Measurements from ENCODE around the gene CRYGC. TPM values are rescaled to one million over a fixed set of nuclear protein-coding genes. Genes with fewer than 3 reads are reported as not detected.

Gene CRYGC
- total RNA-seq, 1 donor from 2014 or later, result not detected

- no peak overlapping the region for H3K27ac ChIP-seq
- TF ChIP-seq CTCF (IDR thresholded peaks at IDR 0.05), result no peak
- ATAC-seq, result peak; percentile 13
- H3K4me3 ChIP-seq, result no peak overlapping the region
- no peaks in the 10 kb centered on the region for H3K36me3 ChIP-seq
- DNase-seq, result no peak
- H3K4me1 ChIP-seq, result no peaks in the 10 kb centered on the region
- intact Hi-C loops (cut with DNase I), result no loop called here
- no peaks in the 10 kb centered on the region for H3K9me3 ChIP-seq
- H3K27me3 ChIP-seq, result no peaks in the 10 kb centered on the region
Measured at GRCh38 chr2:208135794-208136715, 6.4 kb upstream of the CRYGC start.

- TF ChIP-seq CTCF (IDR thresholded peaks at IDR 0.05), result no peak
- DNase-seq, result no peak
- Histone ChIP-seq H3K36me3 (no peaks in the 10 kb centered on the region), H3K27me3 (no peaks in the 10 kb centered on the region), H3K27ac (no peak overlapping the region), H3K4me3 (no peak overlapping the region), H3K4me1 (no peaks in the 10 kb centered on the region), H3K9me3 (no peaks in the 10 kb centered on the region)
- peak; percentile 22 for ATAC-seq
- intact Hi-C loops (cut with DNase I), result no loop called here
Measured at GRCh38 chr2:208134928-208135586, 5.4 kb upstream of the CRYGC start.

GRCh38 chr2:208130712-208131110, 1.1 kb upstream of the CRYGC start:
- DNase-seq (no peak), ATAC-seq (no peak)
- intact Hi-C loops (cut with DNase I), result no loop called here
- H3K9me3 ChIP-seq, result no peaks in the 10 kb centered on the region
- H3K36me3 ChIP-seq, result no peaks in the 10 kb centered on the region
- TF ChIP-seq CTCF (IDR thresholded peaks at IDR 0.05), result no peak
- no peak overlapping the region for H3K27ac ChIP-seq
- H3K4me1 ChIP-seq, result no peaks in the 10 kb centered on the region
- H3K4me3 ChIP-seq, result no peak overlapping the region
- peaks cover 5% of the 10 kb centered on the region for H3K27me3 ChIP-seq

GRCh38 chr2:208128136-208128535, 1.5 kb downstream of the CRYGC start:
- no peak for ATAC-seq
- no peak for TF ChIP-seq CTCF (IDR thresholded peaks at IDR 0.05)
- DNase-seq, result no peak
- intact Hi-C loops (cut with DNase I), result no loop called here
- Histone ChIP-seq H3K4me1 (no peaks in the 10 kb centered on the region), H3K36me3 (no peaks in the 10 kb centered on the region), H3K27me3 (peaks cover 28% of the 10 kb centered on the region), H3K27ac (no peak overlapping the region), H3K4me3 (no peak overlapping the region), H3K9me3 (no peaks in the 10 kb centered on the region)

- no peak overlapping the region for H3K4me3 ChIP-seq
- H3K36me3 ChIP-seq, result no peaks in the 10 kb centered on the region
- no peak for TF ChIP-seq CTCF (IDR thresholded peaks at IDR 0.05)
- ATAC-seq (no peak), DNase-seq (no peak)
- H3K9me3 ChIP-seq, result no peaks in the 10 kb centered on the region
- no peak overlapping the region for H3K27ac ChIP-seq
- no peaks in the 10 kb centered on the region for H3K4me1 ChIP-seq
- peaks cover 35% of the 10 kb centered on the region for H3K27me3 ChIP-seq
- intact Hi-C loops (cut with DNase I), result no loop called here
Measured at GRCh38 chr2:208127090-208127489, 2.5 kb downstream of the CRYGC start.
